ENCODE data around the gene COBL. TPM values are rescaled to one million over a fixed set of nuclear protein-coding genes. Genes with fewer than 3 reads are reported as not detected.

COBL gene
- total and polyA plus RNA-seq, 9 of the 15 experiments (the other 6 are each of a cell fraction or from before 2014, with no cell fraction given) = 0.01 to 2.4 (median 0.09) TPM; not detected in 3

- TF ChIP-seq, protein P1, sequence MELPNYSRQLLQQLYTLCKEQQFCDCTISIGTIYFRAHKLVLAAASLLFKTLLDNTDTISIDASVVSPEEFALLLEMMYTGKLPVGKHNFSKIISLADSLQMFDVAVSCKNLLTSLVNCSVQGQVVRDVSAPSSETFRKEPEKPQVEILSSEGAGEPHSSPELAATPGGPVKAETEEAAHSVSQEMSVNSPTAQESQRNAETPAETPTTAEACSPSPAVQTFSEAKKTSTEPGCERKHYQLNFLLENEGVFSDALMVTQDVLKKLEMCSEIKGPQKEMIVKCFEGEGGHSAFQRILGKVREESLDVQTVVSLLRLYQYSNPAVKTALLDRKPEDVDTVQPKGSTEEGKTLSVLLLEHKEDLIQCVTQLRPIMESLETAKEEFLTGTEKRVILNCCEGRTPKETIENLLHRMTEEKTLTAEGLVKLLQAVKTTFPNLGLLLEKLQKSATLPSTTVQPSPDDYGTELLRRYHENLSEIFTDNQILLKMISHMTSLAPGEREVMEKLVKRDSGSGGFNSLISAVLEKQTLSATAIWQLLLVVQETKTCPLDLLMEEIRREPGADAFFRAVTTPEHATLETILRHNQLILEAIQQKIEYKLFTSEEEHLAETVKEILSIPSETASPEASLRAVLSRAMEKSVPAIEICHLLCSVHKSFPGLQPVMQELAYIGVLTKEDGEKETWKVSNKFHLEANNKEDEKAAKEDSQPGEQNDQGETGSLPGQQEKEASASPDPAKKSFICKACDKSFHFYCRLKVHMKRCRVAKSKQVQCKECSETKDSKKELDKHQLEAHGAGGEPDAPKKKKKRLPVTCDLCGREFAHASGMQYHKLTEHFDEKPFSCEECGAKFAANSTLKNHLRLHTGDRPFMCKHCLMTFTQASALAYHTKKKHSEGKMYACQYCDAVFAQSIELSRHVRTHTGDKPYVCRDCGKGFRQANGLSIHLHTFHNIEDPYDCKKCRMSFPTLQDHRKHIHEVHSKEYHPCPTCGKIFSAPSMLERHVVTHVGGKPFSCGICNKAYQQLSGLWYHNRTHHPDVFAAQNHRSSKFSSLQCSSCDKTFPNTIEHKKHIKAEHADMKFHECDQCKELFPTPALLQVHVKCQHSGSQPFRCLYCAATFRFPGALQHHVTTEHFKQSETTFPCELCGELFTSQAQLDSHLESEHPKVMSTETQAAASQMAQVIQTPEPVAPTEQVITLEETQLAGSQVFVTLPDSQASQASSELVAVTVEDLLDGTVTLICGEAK (IDR thresholded peaks at IDR 0.05) = no peak
- TF ChIP-seq, protein P1 (CRISPR knock-in tag; IDR thresholded peaks at IDR 0.05) = no peak
- TF ChIP-seq MEIS2 (IDR thresholded peaks at IDR 0.05; ENCODE audit: partially characterized antibody) = no peak
- no peak for TF ChIP-seq ZNF140 (CRISPR knock-in tag; IDR thresholded peaks at IDR 0.05)
- no peak for TF ChIP-seq ZNF274 (IDR thresholded peaks at IDR 0.05; ENCODE audit: borderline replicate concordance, low read depth, low read length)
- TF ChIP-seq, protein P2, sequence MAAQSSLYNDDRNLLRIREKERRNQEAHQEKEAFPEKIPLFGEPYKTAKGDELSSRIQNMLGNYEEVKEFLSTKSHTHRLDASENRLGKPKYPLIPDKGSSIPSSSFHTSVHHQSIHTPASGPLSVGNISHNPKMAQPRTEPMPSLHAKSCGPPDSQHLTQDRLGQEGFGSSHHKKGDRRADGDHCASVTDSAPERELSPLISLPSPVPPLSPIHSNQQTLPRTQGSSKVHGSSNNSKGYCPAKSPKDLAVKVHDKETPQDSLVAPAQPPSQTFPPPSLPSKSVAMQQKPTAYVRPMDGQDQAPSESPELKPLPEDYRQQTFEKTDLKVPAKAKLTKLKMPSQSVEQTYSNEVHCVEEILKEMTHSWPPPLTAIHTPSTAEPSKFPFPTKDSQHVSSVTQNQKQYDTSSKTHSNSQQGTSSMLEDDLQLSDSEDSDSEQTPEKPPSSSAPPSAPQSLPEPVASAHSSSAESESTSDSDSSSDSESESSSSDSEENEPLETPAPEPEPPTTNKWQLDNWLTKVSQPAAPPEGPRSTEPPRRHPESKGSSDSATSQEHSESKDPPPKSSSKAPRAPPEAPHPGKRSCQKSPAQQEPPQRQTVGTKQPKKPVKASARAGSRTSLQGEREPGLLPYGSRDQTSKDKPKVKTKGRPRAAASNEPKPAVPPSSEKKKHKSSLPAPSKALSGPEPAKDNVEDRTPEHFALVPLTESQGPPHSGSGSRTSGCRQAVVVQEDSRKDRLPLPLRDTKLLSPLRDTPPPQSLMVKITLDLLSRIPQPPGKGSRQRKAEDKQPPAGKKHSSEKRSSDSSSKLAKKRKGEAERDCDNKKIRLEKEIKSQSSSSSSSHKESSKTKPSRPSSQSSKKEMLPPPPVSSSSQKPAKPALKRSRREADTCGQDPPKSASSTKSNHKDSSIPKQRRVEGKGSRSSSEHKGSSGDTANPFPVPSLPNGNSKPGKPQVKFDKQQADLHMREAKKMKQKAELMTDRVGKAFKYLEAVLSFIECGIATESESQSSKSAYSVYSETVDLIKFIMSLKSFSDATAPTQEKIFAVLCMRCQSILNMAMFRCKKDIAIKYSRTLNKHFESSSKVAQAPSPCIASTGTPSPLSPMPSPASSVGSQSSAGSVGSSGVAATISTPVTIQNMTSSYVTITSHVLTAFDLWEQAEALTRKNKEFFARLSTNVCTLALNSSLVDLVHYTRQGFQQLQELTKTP (IDR thresholded peaks at IDR 0.05; ENCODE audit: low read depth in 1 of 2, partially characterized antibody in 2 of 2) = no peak
- no peak for TF ChIP-seq SREBF1 (IDR thresholded peaks at IDR 0.05; ENCODE audit: borderline replicate concordance, low read depth, low read length)
- TF ChIP-seq, protein P3, sequence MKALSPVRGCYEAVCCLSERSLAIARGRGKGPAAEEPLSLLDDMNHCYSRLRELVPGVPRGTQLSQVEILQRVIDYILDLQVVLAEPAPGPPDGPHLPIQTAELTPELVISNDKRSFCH (CRISPR knock-in tag; IDR thresholded peaks at IDR 0.05) = no peak
- TF ChIP-seq, protein P3 (tag; IDR thresholded peaks at IDR 0.05) = no peak
- TF ChIP-seq ZNF431 (CRISPR knock-in tag; IDR thresholded peaks at IDR 0.05) = no peak
- no peak for TF ChIP-seq PHB2 (IDR thresholded peaks at IDR 0.05; ENCODE audit: low read depth)
Measured at GRCh38 chr7:51290702-51291540, 25.7 kb downstream of the COBL start (continued).
